ENCODE results near the gene RMRP.

Gene RMRP

DNA sequence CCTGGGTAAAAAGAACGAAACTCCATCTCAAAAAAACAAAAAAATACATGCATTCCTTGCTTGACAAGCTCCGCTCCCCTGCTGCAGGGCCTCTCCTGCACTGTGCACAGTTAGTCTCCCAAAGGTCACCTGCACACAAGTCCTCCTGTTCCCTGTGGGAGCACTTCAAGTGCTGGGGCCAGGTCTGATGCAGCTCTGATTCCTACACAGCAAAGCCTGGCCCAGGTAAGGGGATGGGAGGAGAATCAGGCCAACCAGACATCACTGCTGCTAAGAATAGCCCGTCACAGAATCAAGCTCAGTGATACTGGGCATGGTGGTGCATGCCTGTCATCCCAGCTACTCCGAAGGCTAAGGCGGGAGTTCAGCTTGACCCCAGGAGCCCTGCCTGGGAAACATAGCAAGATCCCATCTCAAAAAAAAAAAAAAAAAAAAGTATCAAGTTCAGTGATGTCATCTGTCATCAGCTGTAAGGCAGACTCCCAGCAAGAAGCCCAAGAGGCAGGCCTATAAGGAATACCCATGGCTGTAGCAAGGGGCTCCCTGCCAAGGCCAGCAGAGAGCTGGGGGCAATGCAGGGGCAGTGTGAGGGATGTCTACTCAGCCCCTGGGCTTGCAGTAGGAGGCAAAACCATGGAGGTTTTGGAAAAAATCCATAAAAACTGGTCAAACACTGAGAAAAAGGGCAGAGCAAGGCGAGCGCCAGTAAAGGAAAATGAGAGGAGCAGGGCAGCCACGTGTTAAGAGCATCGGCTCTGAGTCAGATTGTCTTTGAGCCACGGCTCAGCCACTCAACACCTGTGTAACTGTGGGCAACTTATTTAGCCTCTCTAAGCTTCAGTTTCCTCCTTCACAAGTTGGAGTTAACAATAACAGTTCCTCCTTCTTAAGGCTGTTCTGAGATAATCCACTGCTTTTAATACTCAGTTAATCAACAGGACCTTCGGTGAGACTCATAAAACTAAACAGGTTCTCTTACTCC is 28.7 kb upstream of the RMRP start:
- no peak for DNase-seq (ENCODE audit: low spot score)

DNA sequence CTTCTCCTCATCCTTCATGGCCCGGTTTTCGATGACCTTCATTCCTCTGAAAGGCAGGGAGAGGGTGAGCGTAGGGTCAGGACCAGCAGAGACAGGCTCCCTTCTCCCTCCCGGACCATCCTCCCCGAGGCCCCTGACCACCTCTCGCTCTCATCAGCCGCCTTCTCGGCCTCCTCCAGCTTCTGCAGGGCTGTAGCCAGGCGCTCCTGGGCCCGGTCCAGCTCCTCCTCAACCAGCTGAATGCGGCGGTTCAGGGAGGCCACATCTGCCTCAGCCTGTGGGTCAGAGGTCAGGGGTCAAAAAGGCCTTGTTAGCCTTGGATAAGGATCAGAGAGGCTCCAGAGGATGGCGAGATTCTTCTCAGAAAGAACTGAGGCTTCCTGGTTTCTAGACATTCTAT is 27.7 kb upstream of the RMRP start:
- DNase-seq (ENCODE audit: low spot score): no peak

- DNase-seq (ENCODE audit: low spot score): no peak
Observed at GRCh38 chr9:35684921-35685320, 27.1 kb upstream of the RMRP start.

DNA sequence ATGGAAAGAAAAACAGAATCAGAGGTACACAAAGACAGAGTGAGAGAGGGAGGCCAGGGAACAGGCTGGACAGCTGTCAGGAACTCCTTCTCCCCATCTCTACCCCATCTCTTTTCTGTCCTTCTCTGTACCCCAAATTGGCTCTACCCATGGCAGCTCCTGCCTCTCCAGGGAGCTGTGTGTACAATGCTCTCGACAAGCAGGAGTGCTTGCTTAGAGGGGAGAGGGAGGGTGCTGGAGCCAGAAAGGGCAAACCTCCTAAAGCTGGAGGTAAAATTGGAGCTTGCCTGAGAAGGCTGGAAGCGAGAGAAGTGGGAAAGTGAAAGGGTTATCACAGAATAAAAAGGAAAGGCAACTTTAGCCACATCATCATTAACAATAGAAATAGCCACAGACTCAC is 25.5 kb upstream of the RMRP start:
- no peak for DNase-seq (ENCODE audit: low spot score)

DNA sequence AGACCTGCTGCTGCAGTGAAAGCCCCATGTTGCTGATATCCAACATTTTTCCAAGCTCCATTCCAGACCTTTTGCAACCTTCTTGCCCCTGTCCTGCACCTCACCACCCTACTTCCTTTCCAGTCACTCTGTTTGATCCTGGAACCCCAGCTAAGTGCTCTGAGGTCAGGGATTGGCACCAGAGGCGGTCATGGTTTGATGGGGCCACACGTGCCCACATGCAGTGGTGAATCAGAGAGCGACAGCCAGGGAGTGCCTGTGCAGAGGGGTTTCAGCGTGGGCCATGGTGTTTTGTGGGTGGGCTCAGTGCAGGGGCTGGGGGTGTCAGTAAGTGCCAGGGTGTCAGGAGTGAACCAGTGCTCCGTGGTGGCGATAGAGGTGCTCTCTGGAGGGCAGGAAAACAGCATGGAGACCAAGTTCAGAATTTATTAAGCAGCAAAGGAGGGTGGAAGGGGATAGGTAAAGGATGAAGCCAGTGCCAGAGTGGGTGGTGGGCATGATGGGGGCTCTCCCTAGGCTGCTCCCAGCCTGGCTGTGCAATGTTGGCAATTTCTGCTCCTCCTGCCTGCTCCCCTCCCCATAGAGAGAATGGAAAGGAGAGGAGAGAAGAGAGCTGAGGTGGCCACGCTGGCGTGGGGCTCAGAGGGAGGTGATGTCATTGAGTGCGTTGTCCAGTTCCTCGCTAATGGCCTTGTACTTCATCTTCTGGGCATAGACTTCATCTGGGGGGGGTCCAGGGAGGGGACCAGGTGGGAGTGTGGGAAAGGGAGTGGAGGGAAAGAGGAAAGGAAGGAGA is 24.9 kb upstream of the RMRP start:
- DNase-seq (ENCODE audit: low spot score): no peak

- no peak for DNase-seq (ENCODE audit: low spot score)
Observed at GRCh38 chr9:35682051-35682450, 24.2 kb upstream of the RMRP start.

- DNase-seq (ENCODE audit: low spot score): no peak
Observed at GRCh38 chr9:35681341-35682002, 23.7 kb upstream of the RMRP start.

DNA sequence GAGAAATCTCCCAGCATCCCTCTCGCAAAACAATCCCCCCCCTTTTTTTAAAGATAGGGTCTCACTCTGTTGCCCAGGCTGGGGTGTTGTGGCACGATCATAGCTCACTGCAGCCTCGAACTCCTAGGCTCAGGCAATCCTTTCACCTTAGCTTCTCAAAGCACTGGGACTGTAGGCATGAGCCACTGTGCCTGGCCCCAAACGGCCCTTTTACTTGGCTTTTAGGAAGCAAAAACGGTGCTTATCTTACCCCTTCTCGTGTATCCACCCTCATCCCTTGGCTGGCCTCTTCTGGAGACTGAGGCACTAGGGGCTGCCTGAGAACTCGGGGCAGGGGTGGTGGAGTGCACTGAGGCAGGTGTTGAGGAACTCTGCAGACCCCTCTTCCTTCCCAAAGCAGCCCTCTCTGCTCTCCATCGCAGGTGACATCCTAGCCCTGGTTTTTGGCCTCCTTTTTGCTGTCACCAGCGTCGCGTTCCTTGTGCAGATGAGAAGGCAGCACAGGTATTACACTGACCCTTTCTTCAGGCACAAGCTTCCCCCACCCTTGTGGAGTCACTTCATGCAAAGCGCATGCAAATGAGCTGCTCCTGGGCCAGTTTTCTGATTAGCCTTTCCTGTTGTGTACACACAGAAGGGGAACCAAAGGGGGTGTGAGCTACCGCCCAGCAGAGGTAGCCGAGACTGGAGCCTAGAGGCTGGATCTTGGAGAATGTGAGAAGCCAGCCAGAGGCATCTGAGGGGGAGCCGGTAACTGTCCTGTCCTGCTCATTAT is 22.7 kb upstream of the RMRP start:
- DNase-seq (ENCODE audit: low spot score): peak; percentile 46

DNA sequence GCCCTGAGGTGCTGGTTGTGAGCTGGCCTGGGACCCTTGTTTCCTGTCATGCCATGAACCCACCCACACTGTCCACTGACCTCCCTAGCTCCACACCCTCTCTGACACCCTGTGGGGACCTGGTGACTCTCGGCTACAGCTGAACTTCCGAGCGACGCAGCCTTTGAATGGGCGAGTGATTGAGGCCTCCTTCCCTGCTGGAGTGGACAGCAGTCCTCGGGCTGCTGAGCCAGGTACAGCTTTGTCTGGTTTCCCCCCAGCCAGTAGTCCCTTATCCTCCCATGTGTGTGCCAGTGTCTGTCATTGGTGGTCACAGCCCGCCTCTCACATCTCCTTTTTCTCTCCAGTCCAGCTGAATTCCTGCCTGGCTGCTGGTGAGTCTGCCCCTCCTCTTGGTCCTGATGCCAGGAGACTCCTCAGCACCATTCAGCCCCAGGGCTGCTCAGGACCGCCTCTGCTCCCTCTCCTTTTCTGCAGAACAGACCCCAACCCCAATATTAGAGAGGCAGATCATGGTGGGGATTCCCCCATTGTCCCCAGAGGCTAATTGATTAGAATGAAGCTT is 22.0 kb upstream of the RMRP start:
- no peak for DNase-seq (ENCODE audit: low spot score)

DNA sequence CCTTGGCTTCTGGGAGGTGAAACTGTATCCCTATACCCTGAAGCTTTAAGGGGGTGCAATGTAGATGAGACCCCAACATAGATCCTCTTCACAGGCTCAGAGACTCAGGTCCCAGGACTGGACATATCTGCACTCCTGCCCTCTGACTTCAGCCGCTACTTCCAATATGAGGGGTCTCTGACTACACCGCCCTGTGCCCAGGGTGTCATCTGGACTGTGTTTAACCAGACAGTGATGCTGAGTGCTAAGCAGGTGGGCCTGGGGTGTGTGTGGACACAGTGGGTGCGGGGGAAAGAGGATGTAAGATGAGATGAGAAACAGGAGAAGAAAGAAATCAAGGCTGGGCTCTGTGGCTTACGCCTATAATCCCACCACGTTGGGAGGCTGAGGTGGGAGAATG is 21.3 kb upstream of the RMRP start:
- no peak for DNase-seq (ENCODE audit: low spot score)

- DNase-seq (ENCODE audit: low spot score): peak; percentile 57
Observed at GRCh38 chr9:35675732-35676392, 18.0 kb upstream of the RMRP start.

DNA sequence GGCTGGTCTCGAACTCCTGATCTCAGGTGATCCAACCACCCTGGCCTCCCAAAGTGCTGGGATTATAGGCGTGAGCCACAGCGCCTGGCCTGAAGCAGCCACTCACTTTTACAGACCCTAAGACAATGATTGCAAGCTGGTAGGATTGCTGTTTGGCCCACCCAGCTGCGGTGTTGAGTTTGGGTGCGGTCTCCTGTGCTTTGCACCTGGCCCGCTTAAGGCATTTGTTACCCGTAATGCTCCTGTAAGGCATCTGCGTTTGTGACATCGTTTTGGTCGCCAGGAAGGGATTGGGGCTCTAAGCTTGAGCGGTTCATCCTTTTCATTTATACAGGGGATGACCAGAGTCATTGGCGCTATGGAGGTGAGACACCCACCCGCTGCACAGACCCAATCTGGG is 17.4 kb upstream of the RMRP start:
- no peak for DNase-seq (ENCODE audit: low spot score)

DNA sequence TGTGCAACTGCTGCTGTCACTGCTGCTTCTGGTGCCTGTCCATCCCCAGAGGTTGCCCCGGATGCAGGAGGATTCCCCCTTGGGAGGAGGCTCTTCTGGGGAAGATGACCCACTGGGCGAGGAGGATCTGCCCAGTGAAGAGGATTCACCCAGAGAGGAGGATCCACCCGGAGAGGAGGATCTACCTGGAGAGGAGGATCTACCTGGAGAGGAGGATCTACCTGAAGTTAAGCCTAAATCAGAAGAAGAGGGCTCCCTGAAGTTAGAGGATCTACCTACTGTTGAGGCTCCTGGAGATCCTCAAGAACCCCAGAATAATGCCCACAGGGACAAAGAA is 16.2 kb upstream of the RMRP start:
- DNase-seq (ENCODE audit: low spot score): no peak

GRCh38 chr9:35673132-35674024 is 15.6 kb upstream of the RMRP start, which contains the start of gene CA9:
Gene CA9, plus strand, starts transcription at chr9:35673928. Its CDS starts 32 bp downstream, at chr9:35673960.
- DNase-seq (ENCODE audit: low spot score): no peak

DNA sequence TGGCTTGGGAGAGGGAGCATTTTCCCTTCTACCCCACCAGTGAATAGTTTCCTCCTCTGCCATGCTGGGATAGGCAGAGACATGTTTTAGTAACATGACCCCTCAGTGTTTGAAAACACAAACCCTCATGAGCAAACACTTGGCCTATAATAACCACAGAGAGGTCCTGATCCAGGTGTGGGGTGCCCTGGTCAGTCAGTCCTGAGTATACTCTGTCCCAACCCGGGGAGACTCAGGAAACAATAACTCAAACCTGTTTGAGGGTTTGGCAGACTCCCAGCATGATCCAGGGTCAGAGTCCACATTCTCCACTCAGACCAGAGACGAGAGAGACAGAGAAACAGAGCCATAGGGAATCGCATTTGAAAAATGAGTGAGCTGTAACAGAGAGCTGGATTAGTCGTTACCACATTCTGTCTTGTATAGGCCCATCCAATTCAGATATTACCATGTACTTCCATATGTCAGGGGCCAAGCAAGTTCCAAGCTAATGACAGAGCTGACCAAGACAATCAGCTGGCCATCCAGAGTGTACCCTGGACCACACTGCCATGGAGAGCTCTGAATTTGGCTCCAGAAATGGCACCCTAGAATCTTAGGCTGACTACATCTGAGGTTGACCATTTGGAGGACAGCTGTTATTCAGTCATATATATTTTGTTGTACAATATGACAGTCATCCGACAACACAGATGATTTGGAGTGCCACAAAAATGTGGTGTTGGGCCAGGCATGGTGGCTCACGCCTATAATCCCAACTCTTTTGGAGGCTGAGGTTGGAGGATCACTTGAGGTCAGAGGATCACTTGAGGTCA is 11.7 kb upstream of the RMRP start:
- no peak for DNase-seq (ENCODE audit: low spot score)

DNA sequence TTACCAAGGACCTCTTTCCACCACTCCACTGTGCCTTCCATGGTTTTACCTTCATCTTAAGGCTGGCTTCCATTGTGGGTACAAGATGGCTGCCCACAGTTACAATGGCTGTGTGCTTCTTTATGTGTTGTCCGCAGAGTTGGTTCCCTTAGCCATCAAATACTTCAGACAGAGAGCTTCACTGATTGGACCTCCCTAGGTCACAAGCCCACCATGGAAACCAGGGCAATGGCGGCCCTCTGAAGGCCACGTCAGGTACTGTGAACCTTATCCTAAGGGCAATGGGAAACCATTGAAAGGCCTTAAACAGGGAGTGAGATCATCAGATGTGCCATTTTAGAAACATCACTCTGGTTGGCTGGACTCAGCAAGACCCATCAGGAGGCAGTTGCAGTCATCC is 10.1 kb upstream of the RMRP start:
- DNase-seq (ENCODE audit: low spot score): no peak

GRCh38 chr9:35666549-35666948 is 8.7 kb upstream of the RMRP start:
- no peak for DNase-seq (ENCODE audit: low spot score)

DNA sequence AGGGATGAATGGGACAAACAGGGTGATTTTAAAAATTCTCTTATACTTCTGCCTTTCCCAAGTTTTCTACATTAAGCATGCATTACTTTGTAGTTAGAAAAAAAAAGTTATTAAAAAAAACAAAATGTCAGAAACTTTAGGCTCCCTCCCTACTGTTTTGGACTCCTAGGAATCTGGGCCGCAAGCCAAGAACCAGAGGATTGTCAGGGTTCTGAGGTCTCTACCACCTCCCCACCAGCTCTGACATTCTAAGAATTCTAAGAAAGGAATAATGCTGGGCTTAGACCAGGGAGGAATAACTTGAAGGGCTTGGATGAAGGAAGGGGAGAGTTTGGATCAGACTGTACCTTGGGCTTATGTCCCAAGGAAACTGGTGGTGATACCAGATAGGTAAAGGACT is 8.2 kb upstream of the RMRP start:
- peak; percentile 30 for DNase-seq (ENCODE audit: low spot score)

- no peak for DNase-seq (ENCODE audit: low spot score)
Observed at GRCh38 chr9:35665471-35665818, 7.6 kb upstream of the RMRP start.
